ENCODE measurements around the gene UBE2J2.

The UBE2J2 gene

DNA sequence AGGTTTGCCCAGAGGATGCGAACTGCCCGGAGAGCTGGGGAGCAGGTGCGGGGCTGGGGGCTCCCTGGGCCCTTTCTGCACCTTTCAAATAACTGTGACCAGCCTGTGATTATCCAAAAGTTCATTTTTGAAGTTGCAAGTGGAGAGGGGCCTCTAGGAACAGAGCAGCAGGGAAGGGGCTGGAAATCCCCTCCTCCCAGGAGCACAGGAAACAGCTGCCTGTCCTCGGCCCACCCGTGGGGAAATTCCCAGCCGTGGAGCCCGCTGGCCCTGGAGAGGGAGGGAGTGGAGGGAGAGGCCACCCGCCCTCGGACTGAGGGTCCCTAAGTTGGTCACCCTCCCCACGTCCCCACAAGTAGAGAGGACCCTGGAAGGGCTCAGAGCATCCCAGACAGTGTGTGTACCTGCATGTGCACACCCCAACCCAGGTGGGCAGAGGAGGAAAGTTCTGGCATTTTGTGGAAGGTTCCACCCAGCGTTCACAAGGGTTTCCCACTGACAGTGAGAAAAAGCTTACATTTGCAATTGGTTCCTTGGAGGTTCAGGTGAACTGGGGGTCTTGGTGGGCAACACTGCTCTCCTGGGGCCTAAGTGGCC lies 58.5 kb downstream of the UBE2J2 start:
- DNase-seq (ENCODE audit: low spot score) = no peak

DNA sequence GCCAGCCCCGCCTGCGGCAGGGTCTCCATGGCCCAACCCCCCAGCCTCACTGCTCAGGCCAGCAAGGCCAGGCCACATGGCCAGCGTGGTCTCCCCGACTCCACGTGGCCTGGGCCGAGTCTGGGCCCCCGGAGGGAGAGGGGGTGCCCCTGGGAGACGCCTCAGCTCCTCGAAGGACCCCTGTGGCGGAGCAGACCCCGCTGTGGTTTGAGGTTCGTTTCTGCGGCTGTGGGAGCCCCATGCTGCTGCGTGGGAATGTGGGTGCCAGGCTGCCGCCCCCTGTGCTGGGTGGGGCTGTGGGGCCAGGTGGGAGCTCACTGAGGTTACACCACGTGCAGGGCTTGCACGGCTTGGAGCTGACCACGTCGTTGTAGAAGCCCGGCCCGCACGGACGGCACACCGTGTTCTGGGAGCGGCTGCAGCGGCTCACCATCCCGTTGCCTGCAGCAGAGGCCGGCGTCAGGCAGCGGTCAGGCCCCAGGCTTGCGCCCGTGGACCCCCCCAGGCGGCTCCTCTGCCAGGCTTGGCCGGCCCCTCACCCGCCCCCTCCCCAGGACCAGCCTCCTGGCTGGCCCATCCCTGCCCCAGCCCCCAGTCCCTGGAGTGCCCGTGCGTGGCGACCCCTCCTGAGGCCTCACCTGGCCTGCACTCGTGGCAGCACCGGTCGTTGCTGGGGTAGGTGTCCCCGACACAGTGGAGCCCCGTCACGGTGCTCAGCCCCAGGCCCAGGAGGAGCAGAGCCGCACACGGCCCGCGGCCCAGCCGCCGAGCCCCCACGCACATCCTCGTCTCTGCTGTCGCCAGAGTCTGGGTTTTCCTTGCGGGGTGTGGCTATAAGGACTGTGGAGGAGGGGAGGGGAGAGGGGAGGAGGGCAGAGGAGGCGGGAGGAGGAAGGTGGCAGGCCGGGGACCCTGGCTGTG lies 60.0 kb downstream of the UBE2J2 start, which contains the start of gene TNFRSF4:
TSS of gene TNFRSF4 (minus strand) at position 809 of the 921 bp plus-strand sequence. CDS start at position 783, 26 bp downstream.
- no peak for DNase-seq (ENCODE audit: low spot score)
- no peak for FAIRE-seq

More for the DNA sequence above, 58.5 kb downstream of the UBE2J2 start:
- FAIRE-seq = no peak

DNA sequence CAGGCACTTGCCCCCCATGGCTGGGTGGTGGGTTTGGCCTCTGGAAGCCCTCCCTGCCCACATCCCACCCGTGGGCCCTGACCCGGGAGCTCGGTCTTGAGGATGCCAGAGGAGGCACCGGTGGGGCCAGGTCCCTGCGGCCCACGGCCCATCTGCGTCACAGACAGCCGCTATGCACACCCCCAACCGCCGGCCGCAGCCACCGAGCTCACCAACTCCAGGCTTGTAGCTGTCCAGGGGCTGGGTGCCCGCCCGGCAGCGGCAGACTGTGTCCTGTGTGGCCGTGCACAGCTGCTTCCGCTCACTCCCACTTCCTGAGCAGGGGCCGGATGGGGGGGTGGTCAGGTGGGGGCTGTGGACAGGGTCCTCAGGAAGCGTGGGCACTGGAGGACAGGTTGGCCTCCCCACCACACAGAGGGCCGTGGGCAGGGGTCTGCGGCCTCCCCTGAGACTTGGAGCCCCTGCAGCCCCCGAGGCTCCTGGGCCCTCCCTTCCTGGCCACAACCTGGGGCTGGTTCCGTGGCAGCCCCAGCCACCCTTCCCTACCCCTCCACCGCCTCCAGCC lies 60.8 kb downstream of the UBE2J2 start:
- DNase-seq (ENCODE audit: low spot score) = no peak
- no peak for FAIRE-seq

- DNase-seq (ENCODE audit: low spot score) (no peak), FAIRE-seq (no peak)
Observed at GRCh38 chr1:1211541-1212441, 61.9 kb downstream of the UBE2J2 start.

DNA sequence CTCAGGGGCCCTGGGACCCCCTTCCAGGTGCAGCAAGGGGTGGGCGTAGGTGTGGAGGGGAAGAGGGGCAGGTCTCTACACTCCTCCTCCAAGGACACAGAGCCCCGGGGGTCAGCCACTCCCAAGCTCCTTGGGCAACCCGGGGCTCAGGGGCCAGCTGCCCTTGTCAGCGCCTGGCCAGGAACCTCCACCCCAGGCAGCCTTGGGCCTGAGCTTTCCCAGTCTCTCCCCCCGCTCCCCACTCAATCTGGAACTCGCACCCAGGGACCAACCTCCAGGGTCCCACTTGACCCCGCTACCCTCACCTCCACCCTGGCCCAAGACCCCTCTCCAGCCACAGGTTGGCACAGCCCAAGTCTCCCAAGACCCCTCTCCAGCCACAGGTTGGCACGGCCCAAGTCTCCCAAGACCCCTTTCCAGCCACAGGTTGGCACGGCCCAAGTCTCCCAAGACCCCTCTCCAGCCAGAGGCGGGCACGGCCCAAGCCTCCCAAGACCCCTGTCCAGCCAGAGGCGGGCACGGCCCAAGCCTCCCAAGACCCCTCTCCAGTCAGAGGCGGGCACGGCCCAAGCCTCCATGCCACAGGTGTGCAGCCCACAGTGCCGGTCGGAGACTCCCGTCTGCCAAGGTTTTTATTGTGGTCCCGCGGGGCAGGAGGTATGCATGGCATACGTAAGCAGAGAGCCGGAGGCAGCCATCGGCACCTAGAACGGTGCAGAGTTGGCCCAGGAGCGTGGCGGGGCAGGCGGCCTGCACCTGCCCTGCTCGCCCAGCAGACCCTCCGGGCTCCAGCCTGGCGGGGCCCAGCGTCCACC lies 62.7 kb downstream of the UBE2J2 start:
- FAIRE-seq (no peak), DNase-seq (ENCODE audit: low spot score) (no peak)

GRCh38 chr1:1208713-1209433 lies 64.8 kb downstream of the UBE2J2 start:
- no peak for FAIRE-seq

DNA sequence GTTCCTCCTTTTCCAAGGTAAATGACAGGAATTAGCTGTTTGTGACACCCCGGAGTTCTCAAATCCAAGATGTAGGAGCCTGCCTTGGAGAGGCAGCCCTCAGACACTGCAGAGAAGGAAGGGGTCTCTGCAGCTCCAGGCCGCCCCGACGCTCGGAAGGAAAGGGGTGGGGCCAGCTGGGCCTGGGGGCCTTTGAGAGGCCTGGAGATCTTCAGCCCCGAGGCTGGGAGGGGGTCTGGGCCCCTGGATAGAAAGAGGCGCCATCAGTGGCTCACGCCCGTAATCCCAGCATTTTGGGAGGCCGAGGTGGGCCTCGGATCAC lies 66.1 kb downstream of the UBE2J2 start:
- DNase-seq (ENCODE audit: low spot score) (no peak), FAIRE-seq (no peak)

More at GRCh38 chr1:1208713-1209433, 64.8 kb downstream of the UBE2J2 start:
- DNase-seq (ENCODE audit: low spot score) = peak; percentile 45

GRCh38 chr1:1206966-1207531 lies 66.6 kb downstream of the UBE2J2 start:
- DNase-seq (ENCODE audit: low spot score) = no peak
- FAIRE-seq = no peak

DNA sequence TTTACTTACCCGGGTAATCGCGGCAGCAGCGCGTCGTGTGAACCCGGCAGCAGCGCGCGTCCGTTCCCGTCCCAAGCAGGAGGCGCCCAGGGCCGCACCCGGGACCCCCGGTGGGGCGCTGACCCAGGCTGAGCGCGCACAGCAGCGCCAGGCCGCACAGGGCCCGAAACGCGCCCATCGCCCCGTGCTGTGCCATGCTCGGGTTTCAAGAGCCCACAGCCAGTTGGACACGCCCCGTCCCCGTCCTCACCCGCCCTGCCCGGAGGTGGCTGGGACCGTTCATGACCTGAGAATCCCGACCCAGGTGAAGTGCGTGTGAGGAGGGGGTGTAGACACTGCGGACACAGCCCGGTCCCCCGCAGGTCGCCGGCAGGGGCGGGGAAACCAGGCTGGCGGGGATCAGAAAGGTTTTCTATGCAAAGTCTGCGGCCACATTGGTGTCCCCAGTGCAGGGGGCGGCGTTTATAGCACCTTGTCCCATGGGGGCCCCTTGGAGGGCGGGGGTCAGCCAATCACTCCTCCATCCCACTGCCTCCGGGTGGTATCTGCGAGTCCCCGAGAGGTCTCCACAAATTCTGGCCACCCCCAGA lies 67.2 kb downstream of the UBE2J2 start, which contains the start of gene TNFRSF18:
TSS of gene TNFRSF18 (minus strand) at position 217 of the 590 bp plus-strand sequence. CDS start at position 196, 21 bp downstream.
- FAIRE-seq (no peak), DNase-seq (ENCODE audit: low spot score) (no peak)

DNA sequence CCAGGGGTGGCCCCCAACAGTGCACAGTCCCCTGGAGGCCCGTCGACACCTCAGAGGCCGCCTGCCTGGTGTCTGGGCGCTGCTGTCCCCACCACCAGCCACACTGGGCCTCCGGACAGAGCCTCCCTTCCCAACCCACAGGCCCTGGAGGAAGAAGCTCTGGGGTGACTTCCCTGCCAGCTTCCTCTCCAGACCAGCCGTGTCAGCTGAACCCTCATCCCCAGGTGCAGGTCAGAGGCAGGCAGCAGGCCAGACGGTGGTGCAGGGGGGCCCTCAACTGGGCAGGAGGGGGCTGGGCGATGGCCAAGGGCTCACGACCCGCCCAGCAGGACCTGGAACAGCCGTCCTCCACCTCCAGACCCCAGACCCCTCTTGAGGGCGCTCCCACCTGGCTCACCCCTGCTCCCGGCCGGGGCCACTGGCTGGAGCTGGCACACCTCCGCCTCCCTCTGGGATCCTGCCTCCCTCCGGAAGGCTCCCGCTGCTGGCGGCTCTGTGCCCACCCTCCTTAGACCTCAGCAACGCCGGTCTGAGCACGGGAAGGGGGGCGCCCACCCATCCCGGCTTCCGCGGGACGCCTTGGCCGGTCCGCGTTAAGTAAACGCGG lies 67.8 kb downstream of the UBE2J2 start:
- FAIRE-seq (no peak), DNase-seq (ENCODE audit: low spot score) (no peak)

DNA sequence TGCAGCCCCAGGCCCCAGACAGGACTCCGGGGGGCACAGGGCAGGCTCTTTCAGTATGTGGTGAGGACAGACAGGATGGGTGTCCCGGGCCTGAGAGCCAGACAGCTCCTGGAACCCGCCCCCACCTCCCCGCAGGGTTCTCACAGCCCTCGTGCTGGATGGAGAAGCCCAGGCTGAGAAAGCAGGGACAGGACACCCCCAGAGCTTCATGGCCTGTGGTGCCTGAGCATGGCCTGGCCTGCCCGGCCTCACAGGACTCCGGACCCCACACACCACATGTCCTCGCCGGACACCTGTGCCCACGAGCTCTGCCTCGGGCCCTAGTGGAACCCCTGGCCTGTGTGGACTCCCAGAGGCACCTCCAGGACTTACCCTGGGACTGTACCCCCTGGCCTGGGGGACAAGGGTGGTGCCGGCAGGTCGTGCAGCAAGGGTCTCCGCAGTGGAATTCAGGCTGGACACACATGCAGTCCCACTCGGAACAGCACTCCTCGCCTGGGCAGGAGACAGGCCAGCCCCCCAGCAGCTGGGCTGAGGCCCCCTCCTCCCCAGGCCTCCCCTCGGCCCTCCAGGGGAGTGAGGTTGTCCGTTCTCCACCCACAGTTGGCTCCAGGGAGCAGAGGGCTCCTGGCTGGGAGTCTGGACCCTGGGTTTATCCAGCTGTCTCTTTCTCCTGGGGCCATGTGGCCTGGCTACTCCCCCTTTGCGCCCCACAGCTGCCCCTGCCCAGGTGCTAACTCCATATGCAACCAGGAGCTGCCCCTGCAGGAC lies 68.5 kb downstream of the UBE2J2 start:
- FAIRE-seq = no peak
- no peak for DNase-seq (ENCODE audit: low spot score)

DNA sequence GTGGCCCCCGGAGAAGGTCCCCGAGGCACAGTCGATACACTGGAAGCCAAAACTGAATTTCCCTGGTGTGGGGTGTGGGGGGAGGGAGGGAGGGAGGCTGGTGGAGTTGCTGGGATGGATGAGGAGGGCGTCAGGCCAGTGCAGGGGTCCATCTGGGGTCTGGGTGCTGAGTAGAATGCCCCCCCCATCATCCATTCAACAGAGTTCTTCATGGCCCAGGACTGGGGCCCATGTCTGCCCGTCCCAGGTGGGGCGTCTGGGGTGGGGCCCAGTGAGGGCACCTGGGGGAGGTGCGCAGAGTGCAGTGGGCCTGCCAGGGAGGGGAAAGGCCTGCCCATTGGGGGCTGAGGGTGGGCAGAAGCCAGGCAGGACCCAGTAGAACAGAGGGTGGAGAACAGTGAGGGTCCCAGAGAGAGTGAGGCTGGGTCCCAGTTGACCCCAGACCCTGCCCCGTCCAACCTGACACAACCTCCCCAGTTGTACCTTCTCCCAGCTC lies 69.2 kb downstream of the UBE2J2 start:
- DNase-seq (ENCODE audit: low spot score) (no peak), FAIRE-seq (no peak)

All from urothelium cell line (cell line).